Glomerular endothelial cell (primary cell): ENCODE measurements around the gene FBP2. TPM values are rescaled to one million over a fixed set of nuclear protein-coding genes. Genes with fewer than 3 reads are reported as not detected.

ENCODE experiments used
- DNase-seq: peaks from one replicate; pipeline ENCODE4 v3.0.0-alpha.2; 2011; ENCODE audit warnings: low read depth, low spot score; ENCODE audit errors: extremely low read depth
- total RNA-seq: library from RNA; depleted of rRNA; stranded (reverse); fragments of >200 nt; gene quantifications from 2 replicates; pipeline ENCODE4 v1.2.3, GENCODE V29; 2015

Gene FBP2
- not detected in 2 replicates for total RNA-seq

GRCh38 chr9:94593459-94594345 lies at the start of gene FBP2:
Gene FBP2 (minus strand): TSS chr9:94593824. CDS start chr9:94593726, 98 bp downstream.
- no peak for DNase-seq

DNA sequence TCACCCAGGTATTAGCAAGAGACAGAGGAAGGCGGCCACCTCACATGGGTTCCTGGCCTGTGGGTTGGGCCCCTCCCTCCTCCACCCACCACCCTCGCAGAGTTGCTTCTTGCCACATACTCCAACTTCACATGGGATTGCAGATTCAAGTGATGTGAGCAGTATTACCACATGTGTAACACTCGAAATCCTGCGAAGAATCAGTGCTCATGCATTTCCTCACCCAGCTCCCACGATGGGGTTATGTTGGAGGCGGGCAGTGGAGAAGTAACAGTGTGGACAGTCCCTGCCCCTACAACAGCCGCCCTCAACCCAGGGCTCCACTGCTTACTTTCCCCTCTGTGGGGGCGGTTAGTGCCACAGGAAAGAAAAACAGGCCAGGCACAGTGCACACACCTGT lies 49.6 kb upstream of the FBP2 start:
- DNase-seq = no peak

DNA sequence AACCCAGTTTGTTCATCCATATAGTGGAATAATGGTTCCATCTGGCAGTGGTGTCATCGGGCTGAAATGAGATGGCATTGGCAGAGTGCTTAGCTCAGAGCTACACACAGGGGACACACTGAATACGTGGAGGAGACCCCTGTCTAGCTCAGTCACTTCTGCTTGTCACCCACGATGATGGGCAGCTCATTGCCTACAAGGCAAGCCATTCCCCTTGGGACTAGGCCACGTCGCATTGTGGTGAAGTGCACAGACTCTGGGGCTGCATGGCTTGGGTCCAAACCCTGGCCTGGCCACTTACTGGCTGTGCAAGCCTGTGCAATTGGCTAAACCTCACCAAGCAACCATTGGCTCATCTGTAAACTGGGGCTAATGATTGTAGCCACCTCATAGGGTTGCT lies 48.9 kb upstream of the FBP2 start:
- no peak for DNase-seq

- DNase-seq = no peak
These were observed 46.4 kb upstream of the FBP2 start for GRCh38 chr9:94639999-94640376.

- DNase-seq = no peak
These were observed 45.7 kb upstream of the FBP2 start, which contains the start of gene FBP1 for GRCh38 chr9:94639061-94639998. Gene FBP1 (minus strand): TSS chr9:94639518. CDS start chr9:94639310, 208 bp downstream.

DNA sequence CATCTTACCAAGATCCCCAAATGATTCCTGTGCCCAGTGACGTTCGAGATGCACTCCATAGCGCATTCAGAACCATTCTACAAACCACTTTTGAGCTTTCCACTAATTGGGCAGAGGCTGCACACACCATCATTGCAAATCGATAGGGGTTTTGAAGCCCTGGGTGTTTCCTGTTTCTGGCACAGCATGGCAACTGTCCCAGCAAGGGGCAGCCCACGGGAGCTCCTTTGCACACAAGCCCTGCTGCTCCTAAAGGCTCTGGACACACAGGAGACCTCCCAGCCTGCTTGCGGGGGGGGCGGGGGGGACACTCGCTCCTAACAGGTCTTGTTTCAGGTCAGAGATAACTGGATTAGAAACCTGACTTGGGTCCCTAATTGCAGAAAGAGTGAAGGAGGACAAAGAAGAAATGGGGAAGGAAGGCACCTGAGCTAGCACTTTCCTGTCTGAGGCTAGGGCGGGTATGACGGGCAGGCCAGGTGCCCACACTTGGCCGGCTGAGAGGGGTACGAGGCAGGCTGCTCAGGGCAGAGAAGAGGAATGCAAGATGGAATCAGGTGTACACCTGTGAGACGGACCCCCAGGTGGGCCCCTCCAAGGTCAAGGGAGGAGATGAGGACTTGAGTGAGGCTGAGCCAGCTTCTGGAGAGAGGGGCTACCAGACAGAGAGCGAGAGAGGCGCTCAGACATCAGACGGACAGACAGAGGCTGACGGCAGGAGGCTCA lies 44.9 kb upstream of the FBP2 start:
- no peak for DNase-seq

- no peak for DNase-seq
These were observed 39.1 kb upstream of the FBP2 start for GRCh38 chr9:94632737-94633136.

- DNase-seq = no peak
These were observed 38.0 kb upstream of the FBP2 start for GRCh38 chr9:94631599-94631998.

DNA sequence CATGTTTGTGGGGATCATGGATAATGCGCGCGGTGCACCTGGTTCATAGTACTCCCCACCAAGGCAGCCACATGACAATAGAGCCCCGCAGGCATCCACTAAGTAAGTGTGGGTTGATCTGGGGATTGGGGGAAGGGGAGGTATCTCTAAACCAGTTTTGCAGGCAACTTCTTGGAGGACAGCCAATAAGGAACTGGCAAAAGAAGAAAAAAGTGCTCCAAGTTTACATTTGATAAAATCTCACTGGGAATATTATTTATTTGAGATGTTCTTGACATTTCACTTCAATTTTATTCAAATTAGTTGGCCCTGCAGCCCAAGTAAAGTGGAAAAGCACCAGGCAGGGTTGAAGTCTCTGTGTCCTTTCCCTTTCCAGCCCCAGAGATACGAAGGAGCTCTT lies 37.2 kb upstream of the FBP2 start:
- DNase-seq = no peak

DNA sequence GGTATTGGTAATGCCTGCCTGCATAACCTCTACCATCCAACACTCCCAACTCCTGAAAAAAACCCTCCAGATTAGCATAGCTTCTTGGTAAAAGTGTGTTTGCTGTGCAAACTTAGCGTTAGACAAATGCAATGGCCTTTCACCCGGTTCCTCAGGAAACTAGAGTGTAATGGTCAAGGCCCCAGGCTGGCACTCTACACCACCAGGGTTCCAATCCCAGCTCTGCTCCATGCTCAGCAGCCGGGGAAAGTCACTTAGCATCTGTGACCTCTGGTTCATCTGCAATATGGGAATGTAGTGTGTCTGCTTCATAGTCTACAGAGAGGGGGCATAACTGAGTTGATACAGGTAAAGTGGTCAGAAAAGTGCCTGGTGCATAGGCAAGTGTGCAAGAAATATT lies 36.7 kb upstream of the FBP2 start:
- DNase-seq = no peak

DNA sequence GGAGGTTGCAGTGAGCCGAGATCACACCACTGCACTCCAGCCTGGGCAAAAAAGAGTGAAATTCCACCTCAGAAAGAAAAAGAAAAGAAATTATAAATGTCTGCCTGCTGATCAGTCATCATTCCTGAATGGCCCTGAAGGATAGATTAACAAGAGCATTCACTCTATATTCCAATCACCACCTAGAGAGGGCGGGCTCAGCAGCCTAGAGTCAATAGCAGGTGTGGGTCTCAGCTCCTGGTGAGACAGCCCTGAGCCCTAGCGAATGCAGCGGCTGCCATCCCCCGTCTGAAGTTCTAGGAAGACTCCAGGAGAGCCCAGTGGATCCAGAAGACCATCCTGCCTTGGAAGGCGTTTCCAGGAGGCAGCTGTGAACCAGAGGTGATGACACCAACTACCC lies 33.7 kb upstream of the FBP2 start:
- DNase-seq = no peak

- no peak for DNase-seq
These were observed 32.2 kb upstream of the FBP2 start for GRCh38 chr9:94625835-94626234.

- peak; percentile 31 for DNase-seq
These were observed 31.0 kb upstream of the FBP2 start for GRCh38 chr9:94624629-94625028.

DNA sequence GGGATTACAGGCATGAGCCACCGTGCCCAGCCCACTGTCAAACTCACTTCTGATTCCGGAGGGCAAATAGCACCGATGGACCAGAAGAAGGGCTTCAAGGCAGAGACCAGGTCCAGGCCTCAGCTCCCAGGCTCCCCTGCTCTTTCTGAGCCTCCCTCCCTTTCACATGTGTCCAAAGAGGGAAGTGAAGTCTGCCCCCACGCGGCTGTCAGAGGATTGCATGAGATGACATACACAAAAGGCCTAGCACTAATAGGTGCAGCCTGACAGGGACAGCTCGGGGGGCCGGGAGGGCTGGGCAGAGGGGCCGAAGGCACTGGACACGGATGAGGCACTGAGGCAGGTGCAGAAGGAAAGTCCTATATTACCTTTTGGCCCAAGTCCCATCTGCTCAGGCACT lies 29.6 kb upstream of the FBP2 start:
- no peak for DNase-seq

GRCh38 chr9:94622087-94622800 lies 28.6 kb upstream of the FBP2 start:
- DNase-seq = no peak

GRCh38 chr9:94619026-94619425 lies 25.4 kb upstream of the FBP2 start:
- no peak for DNase-seq

DNA sequence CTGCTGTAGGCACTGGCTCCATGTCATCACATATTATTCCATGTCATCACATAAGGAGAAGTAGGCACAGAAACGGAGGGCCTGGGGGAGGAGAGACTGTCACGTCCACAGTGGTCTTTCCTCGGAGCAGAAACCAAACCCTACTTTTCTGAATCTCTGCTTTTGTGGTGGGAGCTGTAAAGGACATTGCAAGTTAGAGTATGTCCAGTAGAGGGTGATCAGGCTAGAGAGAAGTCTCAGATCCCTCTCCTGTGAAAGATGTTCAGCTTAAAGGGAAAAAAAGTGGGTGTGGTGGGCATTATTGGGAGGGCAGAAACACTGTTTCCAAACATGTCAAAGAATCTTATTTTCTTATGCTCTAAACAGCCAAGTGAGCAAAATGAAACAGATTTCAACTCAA lies 19.4 kb upstream of the FBP2 start:
- DNase-seq = no peak

DNA sequence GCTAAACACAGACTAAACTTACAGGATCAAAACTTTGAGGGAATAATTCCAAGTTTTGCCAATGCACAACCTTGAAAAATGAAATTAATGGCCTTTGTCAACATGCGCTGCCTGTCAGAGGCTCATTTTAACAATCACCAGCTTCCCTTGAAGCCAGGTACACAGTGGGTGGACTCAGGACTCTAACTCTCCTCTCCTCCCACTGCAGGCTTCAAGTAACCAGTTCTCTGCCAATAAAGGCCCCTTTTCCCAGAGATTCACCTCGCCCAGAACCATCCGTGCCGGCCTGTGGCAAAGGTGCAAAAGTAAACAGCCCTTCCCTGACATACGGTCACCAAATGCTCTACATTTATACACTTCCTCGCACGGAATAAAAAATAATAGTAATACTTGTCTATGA lies 18.4 kb upstream of the FBP2 start:
- no peak for DNase-seq

GRCh38 chr9:94611638-94612068 lies 18.0 kb upstream of the FBP2 start:
- no peak for DNase-seq

GRCh38 chr9:94610181-94610606 lies 16.6 kb upstream of the FBP2 start:
- no peak for DNase-seq
